K562 treated with DMSO at 1 percent for 24 hours (cell line): Measurements from ENCODE around the gene RPLP2. TPM values are rescaled to one million over a fixed set of nuclear protein-coding genes. Genes with fewer than 3 reads are reported as not detected.

Source experiments
- total RNA-seq: library from RNA; unstranded; fragments of 300-600 nt; gene quantifications from 2 replicates; pipeline ENCODE4 v1.2.3, GENCODE V29; 2022; ENCODE audit warnings: low read depth; ENCODE audit not compliant: insufficient read depth

Gene RPLP2
- 1,895 and 1,983 TPM in 2 replicates for total RNA-seq

GRCh38 chr11:809287-810039, at the start of gene RPLP2:
Gene RPLP2 (plus strand): TSS chr11:809967. CDS start chr11:810235, 268 bp downstream.

GRCh38 chr11:777288-778255, 32.2 kb upstream of the RPLP2 start, which contains the start of gene GATD1:
Gene GATD1 (minus strand): TSS chr11:777487. CDS start chr11:777462, 25 bp downstream.

GRCh38 chr11:789943-790342, 19.8 kb upstream of the RPLP2 start, which contains the start of gene CEND1:
Gene CEND1 (minus strand): TSS chr11:790090. CDS start chr11:788576, 1,514 bp downstream.

GRCh38 chr11:798093-798713, 11.6 kb upstream of the RPLP2 start, which contains the start of gene SLC25A22:
Gene SLC25A22 (minus strand): TSS chr11:798281. CDS start chr11:795006, 3,275 bp downstream.

GRCh38 chr11:818396-819128, 8.8 kb downstream of the RPLP2 start, which contains the start of gene PNPLA2:
Gene PNPLA2 (plus strand): TSS chr11:818914. CDS start chr11:819719, 805 bp downstream.

GRCh38 chr11:827897-828192, 18.1 kb downstream of the RPLP2 start, which contains the start of gene CRACR2B:
Gene CRACR2B (plus strand): TSS chr11:827919. CDS start chr11:828608, 689 bp downstream.

GRCh38 chr11:832529-833113, 22.9 kb downstream of the RPLP2 start, which contains the start of gene CD151:
Gene CD151 (plus strand): TSS chr11:832952. CDS start chr11:836070, 3,118 bp downstream.

GRCh38 chr11:842370-843002, 32.7 kb downstream of the RPLP2 start, which contains the start of the genes POLR2L and TSPAN4:
Gene POLR2L (minus strand): TSS chr11:842529. CDS start chr11:842508, 21 bp downstream.
Gene TSPAN4 (plus strand): TSS chr11:842852. CDS start chr11:850305, 7,453 bp downstream.

Other genes with a start within 250 kb of the RPLP2 start
- gene LMNTD2, start 249.2 kb upstream of the RPLP2 start, total RNA-seq = 4.7 and 6.5 TPM in 2 replicates
- 67.9 and 72.1 TPM in 2 replicates for gene RASSF7, start 249.0 kb upstream of the RPLP2 start, total RNA-seq
- gene PHRF1, start 233.5 kb upstream of the RPLP2 start, total RNA-seq = 26.0 TPM in 2 replicates
- gene IRF7, start 194.0 kb upstream of the RPLP2 start, total RNA-seq = 52.2 and 58.6 TPM in 2 replicates
- 0.25 and 0.28 TPM in 2 replicates for gene CDHR5, start 185.0 kb upstream of the RPLP2 start, total RNA-seq
- gene SCT, start 182.8 kb upstream of the RPLP2 start, total RNA-seq = not detected in 2 replicates
- gene DRD4, start 172.7 kb upstream of the RPLP2 start, total RNA-seq = 1.0 and 1.1 TPM in 2 replicates
- gene DEAF1, start 114.7 kb upstream of the RPLP2 start, total RNA-seq = 87.3 and 88.1 TPM in 2 replicates
- gene TMEM80, start 114.2 kb upstream of the RPLP2 start, total RNA-seq = 21.3 and 25.2 TPM in 2 replicates
- 7.8 and 11.6 TPM in 2 replicates for gene EPS8L2, start 103.7 kb upstream of the RPLP2 start, total RNA-seq
- 501 and 539 TPM in 2 replicates for gene TALDO1, start 62.5 kb upstream of the RPLP2 start, total RNA-seq
- 71.7 and 110 TPM in 2 replicates for gene GATD1, start 32.5 kb upstream of the RPLP2 start, total RNA-seq
- gene CEND1, start 19.9 kb upstream of the RPLP2 start, total RNA-seq = 1.6 TPM in 1 of 2 replicates, not detected in the other
- 35.7 and 42.0 TPM in 2 replicates for gene SLC25A22, start 11.7 kb upstream of the RPLP2 start, total RNA-seq
- 29.6 and 32.0 TPM in 2 replicates for gene PIDD1, start 4.7 kb upstream of the RPLP2 start, total RNA-seq
- 201 and 202 TPM in 2 replicates for gene PNPLA2, start 8.9 kb downstream of the RPLP2 start, total RNA-seq
- 35.3 and 36.8 TPM in 2 replicates for gene CRACR2B, start 18.0 kb downstream of the RPLP2 start, total RNA-seq
- 198 and 203 TPM in 2 replicates for gene CD151, start 23.0 kb downstream of the RPLP2 start, total RNA-seq
- 74.9 and 76.7 TPM in 2 replicates for gene POLR2L, start 32.6 kb downstream of the RPLP2 start, total RNA-seq
- gene TSPAN4, start 32.9 kb downstream of the RPLP2 start, total RNA-seq = 17.2 and 27.2 TPM in 2 replicates
- gene CHID1, start 100.8 kb downstream of the RPLP2 start, total RNA-seq = 75.4 and 78.7 TPM in 2 replicates
- gene AP2A2, start 115.9 kb downstream of the RPLP2 start, total RNA-seq = 49.4 and 51.6 TPM in 2 replicates
- not detected in 2 replicates for gene MUC6, start 226.8 kb downstream of the RPLP2 start, total RNA-seq